Midbrain (tissue), 1 donor: ENCODE results near the gene ZDHHC4.
A peak's percentile ranks its signal among the peaks of the same experiment; 100 is the strongest.

Experiments used
- DNase-seq: peaks from one replicate; lab custom pipeline; 2025; lab: John Stamatoyannopoulos, UW

The ZDHHC4 gene

GRCh38 chr7:6577369-6578113, at the start of gene ZDHHC4:
Gene ZDHHC4, plus strand, starts transcription at chr7:6577454. Its CDS starts 3,108 bp downstream, at chr7:6580562.
- DNase-seq, result peak; percentile 87

- no peak for DNase-seq
These were observed 48.7 kb upstream of the ZDHHC4 start for GRCh38 chr7:6528401-6529130.

DNA sequence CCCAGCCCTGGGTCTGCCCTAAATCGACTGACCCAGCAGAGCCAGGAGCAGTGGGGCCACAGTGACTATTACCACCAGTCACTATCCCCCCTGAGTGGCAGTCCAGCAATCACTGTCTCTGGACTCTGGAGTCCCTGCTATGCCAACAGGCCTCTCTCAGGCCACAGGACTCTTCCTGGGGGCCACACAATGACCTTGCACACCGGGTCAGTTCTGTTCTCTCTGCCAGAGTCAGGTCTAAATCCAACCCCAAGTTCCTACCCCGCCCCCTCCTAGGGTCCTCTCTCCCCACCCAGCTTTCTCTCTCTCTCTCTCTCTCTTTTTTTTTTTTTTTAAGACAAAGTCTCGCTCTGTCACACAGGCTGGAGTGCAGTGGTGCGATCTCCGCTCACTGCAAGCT, 47.6 kb upstream of the ZDHHC4 start:
- DNase-seq, result no peak

GRCh38 chr7:6530626-6531491, 46.4 kb upstream of the ZDHHC4 start:
- DNase-seq, result no peak

DNA sequence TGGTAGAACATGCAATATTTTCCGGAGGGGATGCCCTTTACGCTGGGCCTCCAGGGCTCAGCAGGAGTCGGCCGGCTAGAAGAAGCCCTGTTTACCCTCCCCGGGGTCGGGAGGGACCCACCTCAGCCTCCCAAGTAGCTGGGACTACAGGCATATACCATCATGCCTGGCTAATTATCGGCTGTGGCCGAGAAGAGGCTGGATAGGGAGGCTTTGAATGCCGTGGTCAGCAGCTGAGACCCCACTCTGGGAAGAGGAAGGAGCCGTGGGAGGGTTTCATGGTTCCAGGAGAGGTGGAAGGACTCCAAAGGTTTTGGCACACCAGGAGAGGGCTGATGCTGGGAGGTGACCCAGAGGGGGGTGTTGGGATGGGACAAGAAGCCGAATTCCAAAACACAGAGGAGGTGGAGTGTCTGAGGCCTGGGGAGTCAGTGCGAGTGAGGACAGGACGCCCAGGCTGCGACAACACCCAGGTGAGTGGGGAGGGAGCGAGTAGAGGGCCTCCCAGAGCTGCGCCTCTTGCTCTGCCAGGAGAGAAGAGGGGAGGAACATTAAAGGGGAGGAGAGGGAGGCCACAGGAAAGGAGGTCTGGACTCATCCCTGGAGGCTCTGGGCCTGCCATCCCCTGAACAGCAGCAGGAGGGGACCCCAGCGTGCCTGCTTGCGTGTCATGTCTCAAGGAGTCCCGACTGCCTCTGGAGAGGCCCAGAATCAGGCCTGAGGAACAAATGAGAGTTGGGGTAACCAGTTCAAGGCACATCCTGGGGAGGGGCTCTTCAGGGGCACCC, 45.6 kb upstream of the ZDHHC4 start:
- no peak for DNase-seq

- DNase-seq, result no peak
These were observed 44.7 kb upstream of the ZDHHC4 start for GRCh38 chr7:6532516-6532915.

DNA sequence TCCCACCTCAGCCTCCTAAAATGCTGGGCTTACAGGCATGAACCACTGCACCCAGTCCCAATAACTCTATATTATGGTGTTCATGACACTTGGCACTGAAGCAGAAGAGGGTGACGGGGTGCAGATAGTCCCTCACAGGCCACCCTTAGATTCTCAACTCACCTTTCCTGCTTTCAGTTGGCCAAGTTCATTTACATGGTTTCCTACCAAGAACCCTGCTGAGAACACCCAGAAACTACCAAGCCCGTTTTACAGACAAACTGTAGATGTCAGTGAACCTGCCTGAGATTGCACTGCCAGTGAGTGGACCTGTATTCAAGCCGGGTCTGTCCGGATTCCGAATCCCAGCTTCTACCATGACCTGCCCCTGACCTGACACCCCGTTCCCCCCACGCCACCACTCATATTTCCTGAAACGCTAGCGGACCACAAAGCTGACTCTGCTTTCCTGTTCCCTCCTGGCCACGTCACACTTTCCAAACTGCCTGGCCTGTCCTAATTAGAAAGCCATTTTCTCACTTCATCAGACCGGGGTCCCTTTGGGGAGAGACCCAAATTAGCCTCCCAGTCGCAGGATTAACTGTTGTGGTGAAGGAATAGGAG, 43.3 kb upstream of the ZDHHC4 start:
- DNase-seq, result no peak

DNA sequence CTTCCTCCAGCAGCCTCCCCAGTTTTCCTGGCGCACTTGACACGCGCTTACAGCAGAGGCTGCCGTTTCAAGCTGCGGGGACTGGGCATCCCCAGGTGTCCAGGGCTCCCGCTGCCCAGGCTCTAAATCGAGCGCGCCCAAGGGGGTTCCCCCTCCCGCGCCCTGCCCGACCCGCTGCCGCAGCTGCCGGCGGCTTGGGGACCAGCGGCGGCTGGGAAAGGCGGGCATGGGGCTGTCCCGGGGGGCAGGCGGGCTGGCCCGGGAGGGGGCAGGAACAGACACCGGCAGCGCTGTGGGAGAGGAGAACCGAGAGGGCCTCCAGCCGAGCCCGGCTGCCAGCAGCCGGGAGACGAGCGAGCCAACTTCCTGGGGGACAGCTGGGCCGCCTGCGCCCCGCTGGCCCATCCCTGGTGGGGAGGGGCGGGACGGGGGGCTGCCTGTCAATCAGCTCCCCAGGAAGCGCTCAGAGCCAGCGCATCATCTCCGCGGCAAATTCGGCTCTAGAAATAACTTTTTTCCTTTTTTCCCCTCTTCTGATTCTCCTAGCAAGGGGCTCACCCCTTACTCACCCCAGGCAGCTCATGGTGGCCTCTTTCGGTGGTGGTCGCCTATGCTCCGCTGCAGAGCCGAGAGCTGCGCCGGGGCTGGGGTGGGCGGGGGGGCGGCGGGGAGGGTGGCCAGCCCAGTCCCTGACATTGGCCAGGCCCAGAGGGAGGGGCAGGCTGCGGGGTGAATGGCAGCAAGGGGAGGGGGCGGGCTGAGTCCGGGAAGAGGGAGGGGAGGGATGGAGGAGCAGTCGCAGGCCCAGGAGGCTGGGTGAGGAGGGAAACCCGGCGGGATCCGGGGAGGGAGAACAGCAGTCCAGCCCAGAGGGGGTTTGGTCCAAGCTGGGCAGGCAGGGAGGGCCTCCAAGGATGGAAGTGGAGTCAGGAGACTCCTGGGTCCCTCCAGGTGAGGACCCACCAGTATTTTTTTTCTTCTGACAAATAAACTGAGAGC, 40.7 kb upstream of the ZDHHC4 start:
- DNase-seq, result no peak

GRCh38 chr7:6542368-6542767, 34.9 kb upstream of the ZDHHC4 start:
- DNase-seq, result no peak

DNA sequence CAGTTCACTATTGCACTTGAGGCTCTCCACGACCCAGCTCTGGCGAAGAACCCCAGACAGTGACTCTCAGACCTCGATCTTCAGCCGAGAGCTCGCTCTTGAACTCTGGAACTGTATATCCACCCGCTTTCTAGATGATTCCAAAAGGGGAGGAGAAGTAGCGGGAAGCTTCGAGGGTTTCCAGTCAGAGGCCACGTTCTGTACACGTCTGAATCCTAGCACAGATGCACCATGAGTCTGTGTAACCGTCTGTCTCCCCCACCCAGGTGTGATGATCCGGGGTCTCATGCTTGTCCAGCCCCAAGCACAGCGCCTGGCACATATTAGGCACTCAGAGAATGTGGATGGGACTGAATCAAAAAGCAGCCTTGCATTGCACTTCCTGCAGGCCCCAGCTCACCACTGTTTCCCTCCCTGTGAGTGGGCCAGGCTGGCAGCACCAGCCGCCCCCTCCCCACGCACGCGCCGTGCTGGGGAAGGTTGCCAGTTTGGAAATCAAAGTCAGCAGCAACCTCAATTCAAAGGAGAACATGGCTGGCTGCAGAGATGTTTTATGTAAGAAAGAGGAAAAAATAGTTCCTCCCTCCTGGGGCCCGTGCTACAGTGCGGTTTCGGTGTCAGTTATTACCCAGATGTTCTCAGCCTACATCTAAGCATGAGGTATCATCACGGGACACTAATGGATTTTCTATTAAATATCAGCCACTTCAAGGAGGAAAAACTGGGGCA, 31.7 kb upstream of the ZDHHC4 start:
- DNase-seq, result no peak

GRCh38 chr7:6546498-6547251, 30.6 kb upstream of the ZDHHC4 start:
- DNase-seq, result no peak

- no peak for DNase-seq
These were observed 29.9 kb upstream of the ZDHHC4 start for GRCh38 chr7:6547400-6547799.

DNA sequence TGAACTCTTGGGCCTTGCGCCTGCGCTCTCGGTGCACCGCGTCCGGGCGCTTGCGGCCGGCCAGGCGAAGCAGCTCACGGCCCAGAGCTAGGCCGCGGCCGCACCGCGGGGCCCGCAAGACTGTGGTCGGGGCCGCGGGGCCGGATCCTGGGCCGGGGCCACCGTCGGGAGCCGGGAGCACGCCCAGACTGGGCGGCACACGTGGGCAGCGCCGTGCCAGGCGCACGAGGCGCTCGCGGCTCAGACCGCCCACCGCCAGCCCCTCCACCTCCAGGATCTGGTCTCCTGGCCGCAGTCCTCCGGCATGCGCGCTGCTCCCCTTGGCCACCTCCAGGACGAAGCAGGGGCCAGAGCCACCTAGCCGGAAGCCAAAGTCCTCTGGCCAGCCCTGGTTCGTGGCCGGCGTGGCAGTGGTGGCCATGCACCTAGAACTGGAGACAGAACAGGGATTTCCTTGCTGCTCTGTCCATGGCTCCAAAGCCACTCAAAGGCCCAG, 26.2 kb upstream of the ZDHHC4 start, which contains the start of gene GRID2IP:
Gene GRID2IP (minus strand): TSS at position 446 of the 496 bp plus-strand sequence. CDS start 25 bp downstream, at position 421.
- no peak for DNase-seq

DNA sequence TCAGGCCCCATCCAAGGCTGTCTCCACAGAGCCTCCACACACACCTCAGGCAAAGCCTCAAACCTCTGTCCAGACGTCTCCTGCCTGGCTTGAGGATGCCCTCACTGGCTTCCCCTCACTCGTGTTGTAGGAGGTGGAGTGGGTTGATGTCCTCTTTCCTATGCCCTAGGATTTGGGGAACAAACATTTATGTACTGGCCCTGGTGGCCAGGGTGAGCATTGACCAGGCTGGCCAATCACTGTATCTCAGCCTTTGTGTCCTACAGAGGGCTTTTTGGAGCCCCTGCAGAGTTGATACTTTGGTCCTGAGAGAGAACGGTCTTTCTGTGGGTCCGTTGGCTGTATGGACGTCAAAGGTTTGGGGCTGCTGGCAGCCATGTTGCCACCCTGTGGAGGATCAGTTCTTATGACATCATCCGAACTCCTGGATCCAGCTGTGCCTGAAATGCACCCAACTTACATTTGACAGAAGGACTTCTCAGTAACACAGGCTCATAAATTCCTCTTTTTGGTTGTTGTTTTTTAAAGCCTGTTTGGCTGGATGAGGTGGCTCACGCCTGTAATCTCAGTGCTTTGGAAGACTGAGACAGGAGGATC, 23.7 kb upstream of the ZDHHC4 start:
- no peak for DNase-seq

GRCh38 chr7:6554848-6555247, 22.4 kb upstream of the ZDHHC4 start:
- DNase-seq, result no peak

GRCh38 chr7:6556196-6556595, 21.1 kb upstream of the ZDHHC4 start:
- no peak for DNase-seq

- no peak for DNase-seq
These were observed 18.4 kb upstream of the ZDHHC4 start for GRCh38 chr7:6558837-6559236.

DNA sequence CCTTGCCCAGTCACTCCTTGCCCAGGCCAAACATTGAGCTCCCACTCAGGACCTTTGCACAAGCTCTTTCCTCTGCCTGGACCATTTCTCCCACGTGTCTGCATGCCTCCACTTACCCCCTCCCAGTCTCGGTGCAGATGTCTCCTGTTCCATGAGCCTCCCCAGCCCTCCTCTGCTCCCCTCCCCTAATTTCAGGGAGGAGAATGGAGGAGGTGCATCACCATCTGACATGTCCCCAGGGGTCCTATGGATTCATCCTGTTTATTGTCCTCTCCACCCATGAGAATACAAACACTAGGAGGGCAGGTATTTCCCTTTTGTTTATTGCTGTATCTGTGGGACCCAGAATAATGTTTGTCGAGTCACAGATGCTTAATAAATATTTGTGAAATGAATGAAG, 17.4 kb upstream of the ZDHHC4 start:
- DNase-seq, result no peak
